NCI-H526 (cell line): ENCODE data around the gene SREBF2.

Experiments
- DNase-seq, 2 experiments: peaks; one replicate each; lab custom pipeline; 2025; lab: John Stamatoyannopoulos, UW

SREBF2 gene

DNA sequence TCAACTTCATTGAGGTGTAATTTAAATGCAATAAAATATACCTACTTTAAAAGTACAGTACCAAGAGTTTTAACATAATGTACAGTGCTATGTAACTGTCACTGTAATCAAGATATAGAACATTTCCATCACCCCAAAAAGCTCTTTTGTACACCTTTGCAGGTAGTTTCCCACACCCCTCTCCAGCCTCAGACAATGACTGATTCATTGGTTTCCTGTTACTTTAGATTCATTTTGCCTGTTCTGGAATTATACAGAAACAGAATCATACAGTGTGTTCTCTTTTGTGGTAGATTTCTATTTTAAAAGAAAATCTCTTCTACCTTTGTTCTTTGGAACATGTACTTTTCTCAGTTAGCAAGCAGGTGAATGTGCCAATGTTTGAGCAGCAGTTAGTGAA is 43.8 kb downstream of the SREBF2 start:
- DNase-seq = no peak

DNA sequence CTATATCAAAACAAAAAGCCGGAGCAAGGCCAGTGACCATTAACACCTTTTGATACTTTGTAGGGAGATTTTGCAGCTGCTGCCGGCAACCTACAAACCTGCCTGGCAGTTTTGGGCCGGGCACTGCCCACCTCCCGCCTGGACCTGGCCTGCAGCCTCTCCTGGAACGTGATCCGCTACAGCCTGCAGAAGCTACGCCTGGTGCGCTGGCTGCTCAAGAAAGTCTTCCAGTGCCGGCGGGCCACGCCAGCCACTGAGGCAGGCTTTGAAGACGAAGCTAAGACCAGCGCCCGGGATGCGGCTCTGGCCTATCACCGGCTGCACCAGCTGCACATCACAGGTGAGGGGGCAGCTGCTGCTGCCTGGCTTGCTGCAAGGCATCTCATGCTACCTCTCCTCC is 47.7 kb downstream of the SREBF2 start:
- DNase-seq = no peak

DNA sequence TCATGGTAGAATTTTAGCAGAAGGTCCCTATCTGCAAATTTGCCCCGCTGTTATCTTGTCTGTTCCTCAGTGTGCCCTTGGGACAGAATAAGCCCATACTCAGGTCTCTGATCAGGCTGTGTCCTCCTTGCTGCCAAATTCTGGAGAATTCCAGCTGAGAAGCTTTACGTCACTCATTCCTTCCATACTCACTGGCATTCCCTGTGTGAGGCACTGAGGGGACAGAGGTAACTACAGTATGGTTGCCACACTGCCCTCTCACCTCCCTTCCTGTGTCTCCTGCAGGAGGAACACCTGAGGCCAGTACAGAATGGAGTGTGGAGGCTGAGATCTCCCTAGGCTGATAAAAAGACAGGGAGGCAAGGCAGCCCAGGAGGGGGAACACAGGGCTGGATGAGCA is 50.5 kb downstream of the SREBF2 start:
- DNase-seq = no peak

DNA sequence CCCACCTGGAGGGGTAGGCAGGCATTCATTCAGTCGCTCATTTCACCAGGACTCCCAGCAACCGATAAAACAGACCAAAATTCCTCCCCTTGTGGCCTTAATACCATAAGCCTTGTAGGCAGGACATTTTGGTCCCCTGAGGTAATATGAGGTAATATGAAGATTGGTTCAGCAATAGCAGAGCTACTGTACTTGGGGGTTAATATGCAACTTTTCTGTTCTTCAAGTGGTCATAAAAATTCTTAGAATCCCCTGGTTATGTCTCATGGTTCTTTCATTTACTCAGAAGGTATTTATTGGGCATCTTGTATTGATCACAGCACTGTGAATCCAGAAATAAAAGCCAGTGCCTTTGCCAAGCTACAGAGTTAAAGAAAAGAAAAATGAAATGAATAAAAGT is 52.2 kb downstream of the SREBF2 start:
- DNase-seq = no peak

DNA sequence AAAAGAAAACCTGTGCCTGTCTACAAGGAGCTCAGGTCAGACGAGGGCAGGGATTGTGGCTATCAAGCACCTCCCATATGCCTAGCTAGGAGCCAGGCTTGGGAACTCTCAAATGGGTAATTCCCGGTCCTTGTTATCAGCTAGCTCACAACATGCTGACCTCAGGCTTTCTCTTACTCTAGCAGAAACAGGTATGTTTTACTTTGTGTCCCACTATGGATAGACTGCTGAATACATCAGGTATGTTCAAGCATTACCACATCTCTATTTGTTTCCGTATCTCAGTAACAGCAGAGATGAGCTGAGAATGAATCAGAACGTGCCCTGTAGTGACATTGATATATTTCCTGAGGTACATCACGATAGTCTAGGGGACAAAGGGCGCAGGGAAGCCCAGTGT is 52.6 kb downstream of the SREBF2 start:
- DNase-seq = no peak

DNA sequence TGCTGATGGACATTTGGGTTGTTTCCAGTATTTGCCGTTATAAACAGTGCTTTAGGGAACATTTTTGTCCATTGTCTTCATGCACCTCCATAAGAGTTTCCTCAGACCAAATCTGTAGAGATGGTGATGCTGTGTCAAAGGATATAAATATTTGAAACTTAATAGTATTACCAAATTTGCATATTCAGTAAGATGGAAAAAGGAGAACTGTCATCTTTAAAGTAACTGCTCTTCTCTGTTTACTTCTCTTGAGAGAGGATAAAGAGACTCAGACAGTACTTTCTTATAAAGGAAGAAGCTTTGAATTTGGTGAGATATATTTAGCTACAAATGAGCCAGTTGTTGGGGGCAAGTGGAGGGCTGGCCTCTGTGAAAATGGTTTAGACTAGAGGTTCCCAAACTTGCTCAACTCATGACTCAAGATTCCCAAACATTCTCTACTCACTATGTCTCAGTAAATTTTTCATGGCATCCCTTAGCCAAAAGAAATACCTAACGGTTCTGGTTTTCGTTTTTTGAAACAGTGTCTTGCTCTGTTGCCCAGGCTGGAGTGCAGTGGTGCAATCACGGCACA is 55.8 kb downstream of the SREBF2 start:
- no peak for DNase-seq

DNA sequence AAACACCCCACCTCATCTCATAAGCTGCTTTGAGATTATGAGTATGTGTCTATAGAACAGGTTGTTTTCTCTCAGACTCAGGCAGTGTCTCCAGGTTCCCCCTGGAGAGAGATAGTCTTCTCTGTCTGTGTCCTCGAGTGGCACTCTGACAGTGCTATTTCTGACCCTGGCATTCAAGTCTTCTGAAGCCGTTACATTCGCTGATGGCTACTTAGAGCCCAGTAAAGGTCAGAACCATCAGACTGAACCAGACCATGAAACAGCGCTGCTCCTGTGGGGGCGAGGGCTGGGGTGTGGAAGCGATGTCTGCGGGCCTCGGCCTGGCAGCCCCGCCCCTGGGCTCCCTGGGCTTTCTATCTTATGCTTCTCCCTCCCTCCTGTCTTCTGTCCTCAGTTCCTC is 58.5 kb downstream of the SREBF2 start:
- no peak for DNase-seq

DNA sequence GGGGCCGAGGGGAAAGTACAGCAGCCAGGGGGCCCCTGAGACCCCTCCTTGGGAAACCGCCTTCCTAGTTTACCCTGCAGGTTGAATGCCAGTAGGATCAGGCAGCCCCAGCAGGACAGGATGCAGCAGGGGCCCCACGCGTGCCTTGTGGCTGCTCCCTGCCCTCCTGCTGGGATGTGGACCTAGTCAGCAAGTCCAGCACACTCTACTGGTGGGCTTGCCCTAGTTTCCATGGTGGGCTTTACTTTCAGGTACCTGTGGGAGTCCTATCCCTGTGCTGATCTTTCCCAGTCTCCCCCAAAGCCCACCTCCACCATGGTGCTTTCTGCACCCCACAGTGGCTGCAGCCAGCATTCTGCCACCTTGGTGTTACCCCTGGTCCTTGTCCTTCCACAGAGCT is 59.8 kb downstream of the SREBF2 start:
- no peak for DNase-seq

DNA sequence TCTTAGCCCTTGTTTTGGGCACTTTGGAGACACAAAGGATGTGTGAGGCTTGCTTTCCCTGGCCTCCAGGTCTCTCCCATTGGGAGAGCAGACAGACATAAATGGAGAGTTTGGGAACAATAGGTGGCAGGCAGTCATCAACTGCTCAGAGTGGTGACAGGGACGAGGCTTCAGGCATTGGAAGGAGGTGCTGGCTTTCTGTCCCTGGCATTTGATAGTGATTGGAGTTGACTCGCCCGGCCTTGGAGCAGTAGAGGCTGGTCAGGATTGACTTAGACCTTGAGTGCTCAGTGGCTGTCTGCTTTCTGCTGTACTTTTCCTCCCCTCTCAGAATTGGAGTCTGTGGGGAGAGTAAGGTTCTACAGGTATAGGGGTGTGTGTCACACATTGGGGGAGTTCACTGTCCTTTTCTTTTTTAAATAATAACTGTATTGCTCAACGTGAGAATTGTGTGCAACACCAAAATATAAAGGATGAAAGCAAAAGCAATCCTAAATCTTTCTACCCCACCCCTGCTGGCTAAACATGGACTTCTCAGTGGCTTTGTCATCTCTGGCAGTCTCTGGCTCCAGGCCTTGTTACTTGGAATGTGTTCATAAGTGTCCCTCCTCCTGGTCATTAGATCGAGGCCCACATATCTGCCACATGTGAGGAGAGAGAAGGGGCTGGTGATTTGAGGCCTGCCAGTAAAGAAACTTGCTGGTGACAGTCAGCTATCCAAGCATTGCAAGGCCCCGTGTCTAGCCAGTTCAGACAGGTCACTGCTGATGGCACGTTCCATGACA is 60.9 kb downstream of the SREBF2 start:
- DNase-seq = no peak

DNA sequence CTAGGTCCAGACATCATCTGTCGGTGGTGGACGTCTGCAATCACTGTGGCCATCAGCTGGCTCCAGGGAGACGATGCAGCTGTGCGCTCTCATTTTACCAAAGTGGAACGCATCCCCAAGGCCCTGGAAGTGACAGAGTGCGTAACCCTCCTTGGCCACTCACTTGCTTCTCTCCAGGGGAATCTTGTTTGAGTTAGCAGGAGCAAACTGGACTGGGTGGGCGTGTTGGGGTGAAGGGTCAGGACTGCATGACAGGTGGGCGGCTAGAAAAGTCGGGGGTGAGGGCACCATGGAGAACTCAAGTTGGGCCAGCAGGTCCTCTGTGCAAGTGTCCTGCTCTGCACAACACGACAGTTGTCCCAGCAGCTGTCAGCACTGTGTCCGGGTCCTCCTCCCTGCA is 65.7 kb downstream of the SREBF2 start:
- DNase-seq = no peak

DNA sequence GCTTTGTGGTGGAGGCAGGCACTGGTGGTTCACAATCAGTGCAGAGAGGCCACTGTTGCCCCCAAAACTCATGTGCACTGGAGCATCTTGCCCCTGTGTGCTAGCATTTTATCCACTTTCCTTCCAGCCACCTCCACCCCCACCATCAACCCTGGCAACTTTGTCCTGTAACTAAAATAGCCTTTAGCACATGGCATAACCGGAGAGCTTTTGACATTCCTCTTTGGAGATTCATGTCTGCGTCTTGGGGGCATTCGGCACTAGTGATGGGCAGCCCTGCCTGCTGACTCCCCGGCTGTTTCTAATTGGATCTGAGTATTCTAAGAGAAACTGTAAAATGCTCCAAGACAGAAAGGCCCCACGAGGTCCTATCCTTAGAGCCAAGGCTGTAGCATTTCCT is 66.2 kb downstream of the SREBF2 start:
- no peak for DNase-seq

DNA sequence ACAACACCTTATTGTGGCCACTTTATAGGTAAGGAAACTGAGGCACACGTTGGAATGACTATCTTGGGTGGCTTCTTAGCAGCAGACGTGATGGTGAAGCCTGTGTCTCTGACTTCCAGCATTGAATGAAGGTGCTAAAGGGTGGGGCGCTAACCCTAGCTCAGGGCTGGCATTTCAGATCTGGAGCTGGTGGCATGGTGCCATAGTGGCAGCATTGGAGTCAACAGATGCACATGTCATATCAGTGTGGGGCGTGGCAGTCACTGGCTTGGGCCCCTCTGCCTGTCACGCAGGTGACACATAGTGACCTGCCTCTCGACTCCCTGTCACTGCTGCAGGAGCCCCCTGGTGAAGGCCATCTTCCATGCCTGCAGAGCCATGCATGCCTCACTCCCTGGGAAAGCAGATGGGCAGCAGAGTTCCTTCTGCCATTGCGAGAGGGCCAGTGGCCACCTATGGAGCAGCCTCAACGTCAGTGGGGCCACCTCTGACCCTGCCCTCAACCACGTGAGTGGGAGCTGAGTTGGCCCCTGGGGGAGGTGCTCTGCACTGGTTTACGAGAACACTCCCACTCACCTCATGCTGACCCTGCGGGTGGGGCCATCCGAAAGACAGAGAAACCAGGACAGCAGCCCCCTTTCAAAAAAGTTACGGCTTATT is 67.2 kb downstream of the SREBF2 start:
- no peak for DNase-seq

DNA sequence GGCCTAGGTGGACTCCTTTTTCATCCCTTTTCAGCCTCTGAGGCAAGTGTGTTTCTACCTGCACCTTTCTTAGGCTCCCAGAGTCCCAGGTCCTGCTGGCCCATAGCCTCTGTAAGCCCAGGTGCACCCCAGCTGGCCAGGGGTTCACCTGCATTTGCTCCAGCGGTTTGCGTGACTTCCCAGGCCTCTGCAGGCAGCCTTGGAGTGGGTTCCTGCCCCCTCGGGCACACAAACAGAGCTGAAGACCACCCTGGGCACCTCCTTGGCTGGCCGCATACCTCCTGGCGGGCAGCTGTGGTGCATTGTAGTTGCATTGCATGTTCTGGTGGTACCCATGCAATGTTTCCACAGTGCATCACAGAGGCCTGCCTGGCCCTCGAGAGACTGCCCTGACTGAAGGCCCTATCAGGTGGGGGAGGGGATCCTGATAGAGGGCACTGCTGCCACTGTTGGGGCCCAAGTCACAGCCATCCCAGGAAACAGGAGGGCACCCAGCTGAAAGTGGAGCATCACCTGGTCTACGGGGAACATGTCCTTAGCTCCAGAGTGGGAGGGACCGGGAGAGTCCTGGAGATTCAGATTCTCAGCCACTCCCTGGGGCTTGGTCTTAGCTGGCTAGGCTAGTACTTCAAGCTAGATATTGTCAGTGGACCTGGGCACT is 67.9 kb downstream of the SREBF2 start:
- DNase-seq = no peak

DNA sequence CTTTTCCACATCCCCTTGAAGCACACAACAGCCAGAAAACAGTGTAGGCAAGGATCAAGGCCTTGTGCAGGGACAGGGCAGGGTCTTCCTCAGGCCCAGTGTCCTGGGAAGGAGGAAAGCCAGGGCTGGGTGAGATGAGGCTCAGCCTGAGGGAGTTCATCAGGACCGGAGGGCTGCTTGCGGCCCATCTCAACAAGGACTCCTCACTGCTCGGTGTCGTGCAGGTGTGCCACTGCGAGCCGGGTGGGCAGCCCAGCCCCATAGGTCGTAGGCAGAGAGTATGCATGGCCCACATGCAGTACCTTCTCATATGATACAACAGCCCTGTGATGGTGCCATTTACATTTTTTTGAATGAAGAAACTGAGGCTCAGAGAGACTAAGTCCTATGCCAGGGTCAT is 69.1 kb downstream of the SREBF2 start:
- no peak for DNase-seq

DNA sequence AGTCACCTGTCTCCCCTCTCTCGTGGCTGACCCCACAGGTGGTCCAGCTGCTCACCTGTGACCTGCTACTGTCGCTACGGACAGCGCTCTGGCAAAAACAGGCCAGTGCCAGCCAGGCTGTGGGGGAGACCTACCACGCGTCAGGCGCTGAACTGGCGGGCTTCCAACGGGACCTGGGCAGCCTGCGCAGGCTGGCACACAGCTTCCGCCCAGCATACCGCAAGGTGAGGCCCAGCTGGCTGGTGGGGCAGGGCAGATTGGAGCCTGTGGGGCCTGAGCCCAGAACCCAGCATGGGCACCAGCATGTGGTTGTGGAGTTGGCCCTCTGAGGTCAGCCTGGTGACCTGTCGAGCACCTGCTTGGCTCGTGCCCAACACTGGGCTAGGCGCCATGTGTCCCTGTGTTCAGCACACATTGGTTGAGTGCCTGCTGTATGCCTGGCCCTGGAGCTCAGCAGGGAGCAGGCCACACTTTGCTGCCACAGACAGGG is 70.1 kb downstream of the SREBF2 start:
- DNase-seq = no peak

DNA sequence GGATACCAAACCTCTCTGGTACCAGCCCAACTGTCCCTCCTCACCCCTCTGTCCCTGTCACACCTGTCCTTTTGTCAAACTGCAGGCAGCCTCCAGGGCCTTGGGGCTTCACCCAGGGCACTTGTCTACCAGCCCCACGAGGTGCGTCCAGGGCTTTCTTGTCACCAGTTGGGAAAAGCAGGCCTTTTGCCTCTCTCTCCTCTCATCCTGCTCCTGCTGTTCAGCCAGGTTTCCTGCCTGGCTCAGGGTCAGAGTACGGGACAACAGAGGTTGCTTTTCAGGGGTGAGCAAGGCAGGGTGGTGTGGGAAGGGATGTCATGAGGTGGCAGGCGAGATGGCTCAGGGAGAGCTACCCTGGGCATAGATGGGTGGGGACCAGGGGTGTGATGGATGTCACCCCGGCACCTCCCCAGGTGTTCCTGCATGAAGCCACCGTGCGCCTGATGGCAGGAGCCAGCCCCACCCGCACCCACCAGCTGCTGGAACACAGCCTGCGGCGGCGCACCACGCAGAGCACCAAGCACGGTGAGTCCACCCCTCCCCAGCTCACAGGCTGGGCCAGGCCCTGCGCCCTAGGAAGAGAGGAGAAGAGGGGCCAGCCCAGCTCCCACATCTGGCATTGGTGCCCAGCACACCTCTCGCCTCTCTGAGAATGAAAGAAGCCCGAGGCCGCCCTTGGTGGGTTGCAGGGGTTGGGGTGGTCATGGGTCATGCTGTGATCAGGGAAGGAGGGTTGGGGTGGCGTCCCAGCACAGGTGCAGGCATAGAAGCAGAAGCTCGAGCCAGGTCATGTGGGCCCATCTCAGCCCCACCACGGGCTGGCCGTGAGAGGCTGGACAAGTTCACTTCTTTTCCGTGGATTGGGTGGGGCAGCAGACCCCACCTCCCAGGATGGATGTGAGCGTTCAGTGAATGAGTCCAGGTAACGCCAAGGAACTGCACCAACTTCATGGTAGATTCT is 71.8 kb downstream of the SREBF2 start:
- DNase-seq = no peak

DNA sequence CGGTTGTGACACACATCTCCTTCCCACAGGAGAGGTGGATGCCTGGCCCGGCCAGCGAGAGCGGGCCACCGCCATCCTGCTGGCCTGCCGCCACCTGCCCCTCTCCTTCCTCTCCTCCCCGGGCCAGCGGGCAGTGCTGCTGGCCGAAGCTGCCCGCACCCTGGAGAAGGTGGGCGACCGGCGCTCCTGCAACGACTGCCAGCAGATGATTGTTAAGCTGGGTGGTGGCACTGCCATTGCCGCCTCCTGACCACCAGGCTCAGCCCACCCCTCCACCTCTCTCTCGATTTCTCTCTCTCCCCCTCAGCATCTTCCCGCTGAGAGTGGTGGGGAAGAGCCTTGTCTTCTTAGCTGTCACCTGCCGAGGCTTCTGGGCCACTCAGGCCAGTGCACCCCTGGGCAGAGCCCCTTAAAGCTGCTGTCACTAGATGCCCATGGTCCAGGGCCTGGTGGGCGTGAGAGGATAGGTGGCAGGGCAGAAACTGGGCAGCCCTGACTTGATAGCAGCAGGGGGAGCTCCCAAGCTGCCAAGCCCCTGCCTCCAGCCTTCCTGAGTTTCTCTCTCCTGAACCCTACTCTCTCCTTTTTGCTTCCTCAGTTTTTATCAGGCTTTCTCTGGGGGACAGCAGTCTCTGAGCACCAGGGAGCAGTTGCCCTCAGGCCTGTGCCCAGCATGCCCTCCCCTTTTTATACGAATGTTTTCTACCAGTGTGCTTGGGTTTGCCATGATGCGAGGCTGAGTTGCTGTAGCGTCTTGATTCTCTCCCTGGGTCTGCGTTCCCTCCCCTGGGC is 72.7 kb downstream of the SREBF2 start:
- no peak for DNase-seq

DNA sequence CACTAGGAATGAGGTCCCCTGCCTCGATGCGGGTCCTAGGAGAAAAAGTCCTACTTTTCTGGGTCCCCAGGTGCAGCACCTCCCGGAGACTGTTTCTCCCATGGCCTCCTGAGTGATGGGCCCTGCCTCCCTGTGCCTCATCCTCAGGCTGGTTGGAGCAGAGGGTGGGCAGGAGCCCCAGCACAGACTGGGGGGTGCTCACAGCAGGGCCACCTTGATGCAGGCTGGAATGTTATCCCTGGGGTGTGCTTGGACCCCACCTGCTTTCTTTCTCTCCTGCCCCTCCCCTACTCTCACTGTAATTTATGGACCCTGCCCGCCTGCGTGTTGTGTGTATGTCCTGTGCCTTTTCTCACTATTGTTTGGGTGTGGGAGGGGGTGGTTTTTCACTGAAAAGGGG is 73.9 kb downstream of the SREBF2 start:
- DNase-seq = no peak

DNA sequence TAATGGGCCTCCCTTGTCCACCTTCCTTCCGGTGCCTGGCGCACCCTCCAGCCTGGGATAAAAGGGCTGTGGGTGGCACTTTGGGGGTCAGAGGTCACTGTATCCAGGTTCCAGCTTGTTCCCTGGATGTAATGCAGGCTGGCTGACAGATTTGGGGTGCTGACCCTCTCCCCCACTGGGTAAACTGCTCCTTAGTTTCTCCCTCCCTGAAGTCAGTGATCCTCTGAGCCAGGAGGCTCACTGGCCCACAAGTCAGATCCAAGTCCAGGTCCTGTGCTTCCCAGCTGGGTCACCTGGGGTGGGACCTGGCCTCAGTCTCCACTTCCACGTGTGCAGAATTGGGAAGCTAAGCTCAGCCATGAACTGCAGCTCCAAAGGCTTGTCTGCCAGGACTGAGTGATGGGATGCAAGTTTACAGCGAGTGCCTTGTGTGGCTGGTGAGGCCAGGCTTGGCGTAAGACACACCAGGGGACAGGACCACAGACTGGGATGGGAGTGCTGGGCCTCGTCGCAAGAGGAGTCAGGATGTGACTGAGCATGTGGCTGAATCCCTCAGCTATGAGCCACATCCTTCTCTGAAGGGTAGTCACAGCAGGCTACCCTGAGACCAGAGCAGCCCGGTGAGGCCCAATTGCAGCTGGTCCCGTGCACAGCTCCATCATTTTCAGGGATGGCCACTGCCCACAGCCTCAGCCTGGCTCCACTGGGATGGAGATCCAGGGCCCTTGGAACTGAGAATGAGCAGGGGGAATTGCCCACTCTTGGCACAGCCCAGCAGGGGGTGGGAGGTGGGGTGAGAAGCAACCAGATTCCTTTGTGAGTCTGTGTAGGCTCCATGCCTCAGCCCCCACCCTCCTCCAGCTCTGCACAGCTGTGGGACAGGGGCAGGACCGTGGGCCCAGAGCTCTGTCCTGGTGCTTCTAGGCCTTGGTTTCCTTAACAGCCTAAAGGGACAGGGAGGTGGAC is 74.8 kb downstream of the SREBF2 start:
- DNase-seq = no peak
